IPS DF 4.7 (cell line): ENCODE data around the gene LENG1.

Source experiments
- DNase-seq: peaks from one replicate; pipeline ENCODE4 v3.0.0-alpha.2; 2013; ENCODE audit warnings: low spot score; ENCODE audit errors: extremely low read depth

The LENG1 gene

GRCh38 chr19:54114340-54115108, 45.0 kb downstream of the LENG1 start:
- DNase-seq, result no peak

- no peak for DNase-seq
These were observed 49.9 kb downstream of the LENG1 start for GRCh38 chr19:54109651-54110050.

GRCh38 chr19:54108496-54108895, 51.0 kb downstream of the LENG1 start:
- DNase-seq, result no peak

- DNase-seq, result no peak
These were observed 51.5 kb downstream of the LENG1 start for GRCh38 chr19:54107876-54108490.

- DNase-seq, result no peak
These were observed 52.8 kb downstream of the LENG1 start for GRCh38 chr19:54106716-54107115.

GRCh38 chr19:54105796-54106195, 53.7 kb downstream of the LENG1 start:
- DNase-seq, result no peak
